ENCODE measurements around the gene UBASH3A.

DNA sequence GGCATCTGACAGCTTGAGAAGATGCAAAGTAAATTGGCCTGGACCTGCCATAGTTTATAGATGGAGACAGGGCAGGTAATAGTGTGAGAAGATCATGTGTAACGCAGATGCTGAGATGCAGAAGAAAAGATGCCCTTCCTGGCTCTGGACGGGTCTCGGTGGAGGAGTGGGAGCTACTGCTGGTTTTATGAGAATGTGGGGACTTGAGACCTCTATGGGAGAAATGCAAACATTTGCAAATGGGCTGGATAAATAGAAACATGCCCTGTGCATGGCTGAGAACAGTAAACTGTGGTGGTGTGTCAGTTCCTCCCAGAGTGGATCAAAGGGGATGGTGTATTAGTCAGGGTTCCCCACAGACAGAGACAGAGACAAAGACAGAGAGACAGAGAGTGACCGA is 21.9 kb downstream of the UBASH3A start:
- TF ChIP-seq ZNF239 (tag by site-specific recombination; IDR thresholded peaks at IDR 0.05) (no peak), ZNF830 (tag by site-specific recombination; IDR thresholded peaks at IDR 0.05; ENCODE audit: low read depth) (no peak), ZNF501 (tag by site-specific recombination; IDR thresholded peaks at IDR 0.05) (no peak), ZNF510 (tag by site-specific recombination; IDR thresholded peaks at IDR 0.05; ENCODE audit: insufficient replicate concordance) (no peak), KLF1 (tag by site-specific recombination; IDR thresholded peaks at IDR 0.05) (no peak), YY1 (tag by site-specific recombination; IDR thresholded peaks at IDR 0.05) (no peak), ZBTB8A (tag by site-specific recombination; IDR thresholded peaks at IDR 0.05) (no peak)
- TF ChIP-seq, protein P1, sequence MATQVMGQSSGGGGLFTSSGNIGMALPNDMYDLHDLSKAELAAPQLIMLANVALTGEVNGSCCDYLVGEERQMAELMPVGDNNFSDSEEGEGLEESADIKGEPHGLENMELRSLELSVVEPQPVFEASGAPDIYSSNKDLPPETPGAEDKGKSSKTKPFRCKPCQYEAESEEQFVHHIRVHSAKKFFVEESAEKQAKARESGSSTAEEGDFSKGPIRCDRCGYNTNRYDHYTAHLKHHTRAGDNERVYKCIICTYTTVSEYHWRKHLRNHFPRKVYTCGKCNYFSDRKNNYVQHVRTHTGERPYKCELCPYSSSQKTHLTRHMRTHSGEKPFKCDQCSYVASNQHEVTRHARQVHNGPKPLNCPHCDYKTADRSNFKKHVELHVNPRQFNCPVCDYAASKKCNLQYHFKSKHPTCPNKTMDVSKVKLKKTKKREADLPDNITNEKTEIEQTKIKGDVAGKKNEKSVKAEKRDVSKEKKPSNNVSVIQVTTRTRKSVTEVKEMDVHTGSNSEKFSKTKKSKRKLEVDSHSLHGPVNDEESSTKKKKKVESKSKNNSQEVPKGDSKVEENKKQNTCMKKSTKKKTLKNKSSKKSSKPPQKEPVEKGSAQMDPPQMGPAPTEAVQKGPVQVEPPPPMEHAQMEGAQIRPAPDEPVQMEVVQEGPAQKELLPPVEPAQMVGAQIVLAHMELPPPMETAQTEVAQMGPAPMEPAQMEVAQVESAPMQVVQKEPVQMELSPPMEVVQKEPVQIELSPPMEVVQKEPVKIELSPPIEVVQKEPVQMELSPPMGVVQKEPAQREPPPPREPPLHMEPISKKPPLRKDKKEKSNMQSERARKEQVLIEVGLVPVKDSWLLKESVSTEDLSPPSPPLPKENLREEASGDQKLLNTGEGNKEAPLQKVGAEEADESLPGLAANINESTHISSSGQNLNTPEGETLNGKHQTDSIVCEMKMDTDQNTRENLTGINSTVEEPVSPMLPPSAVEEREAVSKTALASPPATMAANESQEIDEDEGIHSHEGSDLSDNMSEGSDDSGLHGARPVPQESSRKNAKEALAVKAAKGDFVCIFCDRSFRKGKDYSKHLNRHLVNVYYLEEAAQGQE (tag by site-specific recombination; IDR thresholded peaks at IDR 0.05), result no peak
- TF ChIP-seq, protein P2, sequence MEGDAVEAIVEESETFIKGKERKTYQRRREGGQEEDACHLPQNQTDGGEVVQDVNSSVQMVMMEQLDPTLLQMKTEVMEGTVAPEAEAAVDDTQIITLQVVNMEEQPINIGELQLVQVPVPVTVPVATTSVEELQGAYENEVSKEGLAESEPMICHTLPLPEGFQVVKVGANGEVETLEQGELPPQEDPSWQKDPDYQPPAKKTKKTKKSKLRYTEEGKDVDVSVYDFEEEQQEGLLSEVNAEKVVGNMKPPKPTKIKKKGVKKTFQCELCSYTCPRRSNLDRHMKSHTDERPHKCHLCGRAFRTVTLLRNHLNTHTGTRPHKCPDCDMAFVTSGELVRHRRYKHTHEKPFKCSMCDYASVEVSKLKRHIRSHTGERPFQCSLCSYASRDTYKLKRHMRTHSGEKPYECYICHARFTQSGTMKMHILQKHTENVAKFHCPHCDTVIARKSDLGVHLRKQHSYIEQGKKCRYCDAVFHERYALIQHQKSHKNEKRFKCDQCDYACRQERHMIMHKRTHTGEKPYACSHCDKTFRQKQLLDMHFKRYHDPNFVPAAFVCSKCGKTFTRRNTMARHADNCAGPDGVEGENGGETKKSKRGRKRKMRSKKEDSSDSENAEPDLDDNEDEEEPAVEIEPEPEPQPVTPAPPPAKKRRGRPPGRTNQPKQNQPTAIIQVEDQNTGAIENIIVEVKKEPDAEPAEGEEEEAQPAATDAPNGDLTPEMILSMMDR (tag by site-specific recombination; IDR thresholded peaks at IDR 0.05), result no peak
- TF ChIP-seq, protein P3, sequence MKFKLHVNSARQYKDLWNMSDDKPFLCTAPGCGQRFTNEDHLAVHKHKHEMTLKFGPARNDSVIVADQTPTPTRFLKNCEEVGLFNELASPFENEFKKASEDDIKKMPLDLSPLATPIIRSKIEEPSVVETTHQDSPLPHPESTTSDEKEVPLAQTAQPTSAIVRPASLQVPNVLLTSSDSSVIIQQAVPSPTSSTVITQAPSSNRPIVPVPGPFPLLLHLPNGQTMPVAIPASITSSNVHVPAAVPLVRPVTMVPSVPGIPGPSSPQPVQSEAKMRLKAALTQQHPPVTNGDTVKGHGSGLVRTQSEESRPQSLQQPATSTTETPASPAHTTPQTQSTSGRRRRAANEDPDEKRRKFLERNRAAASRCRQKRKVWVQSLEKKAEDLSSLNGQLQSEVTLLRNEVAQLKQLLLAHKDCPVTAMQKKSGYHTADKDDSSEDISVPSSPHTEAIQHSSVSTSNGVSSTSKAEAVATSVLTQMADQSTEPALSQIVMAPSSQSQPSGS (tag by site-specific recombination; IDR thresholded peaks at IDR 0.05; ENCODE audit: low read depth), result no peak
